Stimulated activated CD8-positive, alpha-beta memory T cell treated with anti-CD3 and anti-CD28 coated beads, Interleukin-12 subunit alpha, Interleukin-12 subunit beta, amount 100 ng/mL, for 4 hours (primary cell): ENCODE data around the gene PLXDC2.

Experiments used
- DNase-seq: peaks from one replicate; pipeline ENCODE4 v3.0.0-alpha.2; 2020; ENCODE audit warnings: low read depth

Gene PLXDC2

GRCh38 chr10:19857876-19858275, 41.6 kb downstream of the PLXDC2 start:
- no peak for DNase-seq

DNA sequence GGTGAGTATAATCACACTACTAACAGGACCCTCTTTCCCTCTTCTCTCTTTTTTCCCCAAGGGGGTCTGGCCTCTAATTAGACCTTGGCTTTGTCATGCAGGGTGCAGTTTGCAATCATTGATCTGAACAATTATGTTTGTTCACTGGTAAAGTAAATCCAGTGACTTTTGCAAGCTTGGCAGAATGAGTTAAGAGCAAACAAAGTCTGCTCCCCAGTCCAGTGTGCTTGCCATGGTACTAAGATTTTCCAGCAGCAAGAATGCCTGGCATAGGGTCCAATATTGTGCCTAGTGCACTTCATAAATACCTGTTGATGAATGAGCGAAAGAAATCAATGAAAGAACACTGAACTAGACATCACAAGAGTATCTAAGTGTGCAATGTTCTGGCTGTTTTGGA, 43.9 kb downstream of the PLXDC2 start:
- no peak for DNase-seq

GRCh38 chr10:19862811-19863515, 46.7 kb downstream of the PLXDC2 start:
- no peak for DNase-seq

DNA sequence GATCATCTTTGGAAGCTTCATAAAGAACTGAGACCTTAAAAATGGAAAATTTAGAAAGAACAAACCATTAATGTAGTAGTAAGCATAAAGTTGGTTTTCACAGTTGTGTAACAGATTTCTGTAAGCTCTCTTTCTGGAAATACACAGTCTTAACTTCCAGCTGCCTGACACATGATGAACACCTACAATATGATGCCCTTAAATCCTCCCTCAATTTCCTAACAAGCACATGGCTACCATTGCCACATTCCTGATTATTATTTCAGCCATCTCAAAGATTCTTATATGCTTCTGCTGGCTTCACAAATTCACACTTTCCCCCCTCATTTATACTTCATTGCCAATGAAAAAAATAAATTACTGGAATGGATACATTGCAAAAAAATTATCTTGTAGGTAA, 49.4 kb downstream of the PLXDC2 start:
- no peak for DNase-seq

DNA sequence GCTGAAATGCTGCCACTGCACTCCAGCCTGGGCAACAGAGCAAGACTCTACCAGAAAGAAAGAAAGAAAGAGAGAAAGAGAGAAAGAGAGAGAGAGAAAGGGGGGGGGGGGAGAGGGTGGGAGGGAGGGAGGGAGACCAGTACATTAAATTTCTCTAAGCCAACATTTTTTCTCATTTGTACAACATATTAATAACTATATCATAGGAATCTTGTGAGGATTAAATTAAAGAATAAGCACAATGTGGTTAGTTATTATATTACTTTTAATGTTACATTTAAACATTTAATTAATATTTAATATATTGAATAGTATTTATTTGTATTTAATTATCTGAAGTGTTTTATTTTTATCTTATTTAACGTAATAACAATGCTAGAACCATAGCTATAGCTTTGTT, 53.1 kb downstream of the PLXDC2 start:
- no peak for DNase-seq

GRCh38 chr10:19872504-19873271, 56.5 kb downstream of the PLXDC2 start:
- no peak for DNase-seq

- no peak for DNase-seq
Measured at GRCh38 chr10:19874190-19874589, 58.0 kb downstream of the PLXDC2 start.

DNA sequence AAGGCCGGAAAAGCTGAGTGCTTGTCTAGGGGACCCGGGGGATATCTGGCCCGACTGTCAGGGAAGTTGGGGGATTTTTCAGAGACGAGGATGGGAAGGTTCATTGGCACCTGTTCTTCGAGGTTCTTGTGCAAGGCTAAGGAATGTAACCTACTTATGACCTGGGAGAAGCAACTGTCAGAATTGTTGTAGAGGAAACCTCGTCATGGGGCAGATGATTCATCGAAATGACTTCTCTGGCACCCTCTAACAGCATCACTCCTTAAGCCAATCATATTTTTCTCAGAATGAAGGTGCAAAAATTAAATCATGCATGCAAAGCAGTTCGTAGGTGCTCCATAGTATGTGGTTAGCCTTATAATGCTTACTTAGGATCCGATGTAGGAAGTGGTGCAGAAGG, 58.6 kb downstream of the PLXDC2 start:
- DNase-seq = no peak

DNA sequence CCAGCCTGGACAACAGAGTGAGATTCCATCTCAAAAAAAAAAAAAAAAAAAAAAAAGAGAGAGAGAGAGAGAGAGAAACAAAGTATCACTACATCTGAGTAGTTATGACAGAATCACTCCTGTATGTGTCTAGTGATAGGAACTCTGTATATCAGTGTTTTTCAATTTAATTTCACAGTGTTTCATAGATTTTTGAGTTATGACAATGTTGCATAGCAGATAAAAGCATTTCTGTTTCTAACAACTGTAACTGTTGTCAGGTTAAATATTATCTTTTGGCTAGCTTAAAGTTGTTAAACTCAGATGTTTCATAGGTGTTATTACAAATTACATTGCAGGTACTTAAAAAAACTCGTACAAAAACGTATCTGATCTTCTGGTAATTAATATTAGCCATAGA, 60.3 kb downstream of the PLXDC2 start:
- DNase-seq = no peak

DNA sequence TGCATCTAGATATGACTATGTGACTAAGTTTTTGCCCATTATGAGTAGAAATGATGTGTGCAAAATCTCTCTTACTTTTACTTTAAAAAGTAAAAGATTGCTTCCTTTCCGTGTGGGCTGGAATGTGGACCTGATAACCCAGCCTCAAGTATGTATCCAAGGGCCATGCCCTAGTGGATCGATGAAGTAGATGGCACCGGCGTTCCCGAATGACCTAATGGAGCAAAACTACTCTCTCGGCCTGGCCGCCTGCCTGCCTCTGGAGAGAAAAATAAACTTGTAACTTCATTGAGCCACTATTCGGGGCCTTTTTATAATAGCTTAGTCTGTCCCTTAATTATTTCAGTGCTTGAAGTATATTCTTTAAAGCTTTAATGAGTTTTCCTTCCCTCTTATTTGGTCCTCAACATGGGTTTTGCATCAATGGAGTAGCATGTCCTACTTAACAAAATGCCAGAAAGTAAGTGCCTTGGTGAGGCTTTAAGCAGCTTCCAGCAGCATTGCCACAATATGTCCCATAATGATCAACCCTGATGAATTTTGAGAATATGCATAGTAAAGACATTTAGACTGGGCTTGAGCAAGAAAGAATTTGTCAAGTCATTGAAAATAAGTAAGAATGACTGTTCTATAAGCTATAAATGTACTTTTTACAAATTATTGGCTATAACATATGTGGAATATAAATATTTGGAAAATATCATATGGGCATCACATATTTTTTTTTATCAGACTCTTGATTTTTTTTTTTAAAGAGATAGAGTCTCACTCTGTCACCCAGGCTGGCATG, 61.4 kb downstream of the PLXDC2 start:
- no peak for DNase-seq

DNA sequence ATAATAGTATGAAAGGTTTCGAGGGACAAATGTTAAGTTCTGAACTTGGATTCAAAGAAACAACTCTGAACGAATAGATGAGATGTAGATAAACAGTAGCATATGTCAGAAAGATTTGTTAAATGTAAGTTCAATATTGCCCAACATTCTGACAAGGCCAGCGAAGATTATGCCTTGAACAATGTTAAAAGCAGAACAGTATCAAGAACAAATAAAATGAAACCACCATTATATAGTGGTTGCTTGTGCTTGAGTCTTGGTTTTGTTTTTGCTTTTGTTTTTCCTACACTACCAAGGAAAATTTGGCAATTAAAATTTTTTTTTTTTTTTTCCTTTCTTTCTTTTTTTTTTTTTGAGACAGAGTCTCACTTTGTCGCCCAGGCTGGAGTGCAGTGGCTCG, 66.4 kb downstream of the PLXDC2 start:
- DNase-seq = no peak

DNA sequence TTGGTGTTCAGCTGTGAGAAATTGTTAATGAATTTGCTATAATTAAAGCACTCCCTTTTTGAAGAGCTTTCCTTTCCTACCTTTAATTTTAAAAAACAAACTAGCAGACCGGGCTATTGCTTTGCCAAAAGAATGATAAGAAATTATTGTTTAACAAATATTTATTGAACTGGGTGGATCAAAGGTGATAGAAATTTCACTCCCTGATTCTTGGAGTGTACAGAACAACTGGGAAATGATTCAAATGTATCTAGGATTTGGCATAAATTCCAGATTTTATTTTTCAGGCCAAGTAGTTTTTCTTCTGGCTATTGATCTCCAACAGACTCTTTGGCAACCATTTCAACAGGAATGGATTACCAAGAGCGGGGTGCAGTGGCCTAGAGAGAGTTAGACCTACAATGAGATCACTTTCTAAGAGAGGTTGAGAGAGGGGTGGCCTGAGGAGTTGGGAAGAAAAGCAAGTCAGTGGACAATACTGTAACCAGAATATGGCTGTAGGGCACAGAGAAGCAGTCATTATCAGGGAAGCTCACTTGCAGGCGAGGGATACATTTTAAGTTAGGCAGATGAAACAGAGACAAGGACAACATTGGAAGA, 71.9 kb downstream of the PLXDC2 start:
- no peak for DNase-seq

DNA sequence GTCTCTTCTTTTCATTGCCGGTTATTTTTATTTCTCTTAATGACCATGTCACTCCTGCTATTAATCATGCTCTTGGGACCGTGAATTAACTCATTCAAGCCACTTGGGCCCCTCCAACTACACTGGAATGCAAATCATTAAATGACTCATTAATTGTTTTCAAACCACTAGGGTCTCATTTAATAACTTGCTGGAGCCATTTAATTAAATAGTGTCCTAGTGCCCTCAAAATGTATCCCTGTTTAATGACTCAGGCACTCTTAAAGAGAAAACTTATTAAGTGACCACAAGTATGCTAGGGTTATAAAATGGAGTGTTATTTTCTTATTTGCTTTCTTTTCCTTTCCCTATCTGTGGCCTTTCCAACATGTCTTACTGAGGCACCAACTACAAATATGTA, 73.0 kb downstream of the PLXDC2 start:
- DNase-seq = no peak

GRCh38 chr10:19891429-19891828, 75.2 kb downstream of the PLXDC2 start:
- DNase-seq = no peak

DNA sequence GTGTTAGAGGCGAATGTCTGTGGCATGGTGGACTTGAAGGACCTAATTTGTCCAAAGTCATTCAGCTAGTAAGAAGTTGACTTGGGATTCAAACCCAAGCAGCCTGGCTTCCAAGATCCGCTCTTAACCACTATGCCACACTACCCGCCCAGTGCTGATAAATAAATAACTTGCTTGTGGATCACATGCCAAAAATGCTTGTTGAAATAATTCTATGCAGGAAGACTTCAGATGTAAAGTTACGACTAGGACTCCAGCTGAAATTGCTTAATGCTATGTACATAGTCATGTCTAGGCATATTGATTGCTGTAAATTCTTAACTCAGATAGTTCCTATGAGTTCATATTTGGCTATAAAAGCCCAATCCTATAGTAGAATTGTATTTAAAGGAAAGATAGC, 76.0 kb downstream of the PLXDC2 start:
- DNase-seq = no peak

DNA sequence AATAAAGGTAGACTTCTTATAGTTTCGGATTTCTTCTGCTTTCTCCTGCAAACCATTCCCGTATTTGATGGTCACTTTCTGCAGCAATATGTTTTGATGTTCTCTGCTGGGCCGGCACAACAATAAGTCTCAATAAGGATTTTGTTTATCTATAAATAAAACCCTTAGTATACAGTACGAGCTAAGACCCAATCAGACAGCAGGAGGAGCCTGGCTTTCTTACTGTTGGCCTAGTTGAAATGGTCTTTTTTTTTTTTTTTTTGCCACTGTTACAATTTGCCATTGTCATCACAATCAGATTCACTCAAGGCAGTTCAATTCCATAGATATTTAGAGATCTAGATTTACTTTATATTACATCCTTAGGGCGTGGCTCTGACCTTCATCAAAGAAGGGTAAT, 76.4 kb downstream of the PLXDC2 start:
- no peak for DNase-seq

DNA sequence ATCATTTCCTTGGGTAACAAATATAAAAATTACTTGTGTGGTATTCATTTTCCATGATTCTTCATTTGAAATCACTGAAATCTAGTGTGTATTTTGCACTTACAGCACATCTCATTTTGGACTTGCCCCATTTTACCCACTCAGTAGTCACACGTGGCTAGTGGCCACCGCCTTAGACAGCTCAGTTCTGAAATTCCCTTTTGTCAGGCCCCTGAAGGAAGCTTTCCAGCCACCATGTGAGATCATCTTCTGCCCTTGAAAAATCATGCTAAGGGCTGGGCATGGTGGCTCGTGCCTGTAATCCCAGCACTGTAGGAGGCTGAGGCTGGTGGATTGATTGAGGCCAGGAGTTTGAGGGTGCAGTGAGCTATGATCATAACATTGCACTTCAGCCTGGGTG, 79.3 kb downstream of the PLXDC2 start:
- no peak for DNase-seq

- no peak for DNase-seq
Measured at GRCh38 chr10:19902456-19902855, 86.2 kb downstream of the PLXDC2 start.

DNA sequence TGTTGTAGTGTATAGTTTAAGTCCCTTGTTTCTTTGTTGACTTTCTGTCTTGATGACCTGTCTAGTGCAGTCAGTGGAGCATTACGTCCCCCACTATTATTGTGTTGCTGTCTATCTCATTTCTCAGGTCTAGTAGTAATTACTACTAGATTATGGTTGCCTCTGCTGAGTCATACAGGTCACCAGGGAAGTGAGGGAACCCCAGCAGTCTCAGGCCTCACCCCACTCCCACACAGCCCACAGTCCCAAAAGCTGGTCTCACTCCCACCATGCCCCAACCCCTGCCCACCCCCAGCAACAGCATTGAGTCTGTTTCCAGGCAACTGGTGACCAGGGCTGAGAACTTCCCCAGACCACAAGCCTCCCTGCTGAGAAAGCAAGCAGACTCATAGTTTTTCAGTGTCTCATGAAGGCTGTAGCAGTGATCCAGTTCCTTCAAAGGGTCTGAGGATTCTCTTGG, 88.0 kb downstream of the PLXDC2 start:
- no peak for DNase-seq

- no peak for DNase-seq
Measured at GRCh38 chr10:19906108-19906791, 90.0 kb downstream of the PLXDC2 start.

DNA sequence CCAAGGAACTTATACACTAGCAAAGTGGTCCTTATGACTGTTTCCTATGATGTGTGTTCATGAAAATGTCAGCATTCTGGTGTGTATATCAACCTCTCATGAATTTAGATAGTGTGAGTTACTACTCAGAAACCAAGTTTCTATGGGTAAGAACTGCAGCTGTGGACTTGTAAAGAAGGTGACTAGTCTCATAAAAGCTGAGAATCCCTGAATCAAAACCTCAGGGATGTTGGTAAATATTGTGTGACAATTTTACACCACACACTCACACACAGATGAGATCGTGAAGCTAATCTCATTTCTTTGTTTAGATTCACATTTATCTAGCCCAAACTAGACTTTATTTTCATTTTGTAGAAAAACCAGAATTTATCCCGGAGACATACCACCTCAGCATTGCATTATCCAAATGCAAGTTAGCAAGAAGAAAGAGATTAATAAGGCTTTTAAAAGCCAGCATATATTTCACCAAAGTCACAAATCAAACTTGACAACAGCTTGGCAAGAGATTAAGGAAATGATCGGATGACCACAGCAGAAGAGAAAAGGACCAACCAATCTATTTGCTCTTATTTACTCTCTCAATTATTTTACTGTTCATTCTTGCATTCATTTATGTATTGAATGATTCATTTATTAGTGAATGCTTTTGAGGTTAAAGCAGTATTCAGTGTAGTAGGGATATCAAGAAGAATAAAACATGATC, 92.9 kb downstream of the PLXDC2 start:
- no peak for DNase-seq
